ENCODE results near the gene RPS2.

RPS2 gene

DNA sequence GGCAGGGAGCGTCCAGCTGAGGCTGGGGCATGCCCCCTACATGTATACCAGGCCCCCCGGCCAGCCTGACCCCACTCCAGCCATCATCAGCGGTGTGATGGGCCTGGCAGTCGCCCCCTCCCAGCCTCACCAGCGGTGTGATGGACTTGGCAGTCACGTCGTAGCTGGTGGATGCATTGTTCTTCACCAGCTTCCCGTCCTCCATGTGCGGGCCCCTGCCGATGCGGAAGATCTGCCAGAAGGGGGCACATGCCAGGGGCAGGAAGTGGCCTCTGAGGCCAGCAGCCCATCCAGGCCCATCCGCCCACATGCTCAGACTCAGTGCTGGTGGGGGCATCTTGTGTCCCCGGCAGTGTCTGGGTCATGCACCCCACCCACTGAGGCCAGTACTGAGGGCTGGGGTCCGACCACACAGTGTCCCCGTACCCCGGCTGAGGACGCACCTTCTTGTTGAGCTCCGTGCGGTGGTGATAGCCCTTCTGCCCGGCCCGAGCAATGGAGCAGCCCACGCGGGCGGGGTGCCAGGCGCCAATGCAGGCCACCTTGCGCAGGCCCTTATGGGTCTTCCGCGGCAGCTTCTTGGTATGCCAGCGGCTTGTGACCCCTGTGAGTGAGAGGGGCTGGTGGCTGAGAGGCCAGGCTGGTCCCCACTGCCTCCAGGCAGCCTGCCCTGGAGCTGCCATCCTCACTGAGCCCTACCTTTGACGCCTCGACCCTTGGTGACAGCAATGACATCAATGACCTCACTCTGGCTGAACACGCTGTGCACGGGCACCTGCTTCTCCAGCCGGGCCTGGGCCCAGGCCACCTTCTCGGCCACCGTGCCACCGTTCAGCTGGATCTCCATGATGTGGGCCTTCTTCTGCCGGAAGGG lies 17.9 kb downstream of the RPS2 start:
- TF ChIP-seq, protein P1, sequence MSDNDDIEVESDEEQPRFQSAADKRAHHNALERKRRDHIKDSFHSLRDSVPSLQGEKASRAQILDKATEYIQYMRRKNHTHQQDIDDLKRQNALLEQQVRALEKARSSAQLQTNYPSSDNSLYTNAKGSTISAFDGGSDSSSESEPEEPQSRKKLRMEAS (IDR thresholded peaks at IDR 0.05; ENCODE audit: low read depth, low read length) = no peak
- TF ChIP-seq MYC (IDR thresholded peaks at IDR 0.05; ENCODE audit: low read depth, low read length) = no peak
- DNase-seq (ENCODE audit: low read depth) = no peak
- no peak overlapping the region for H3K4me3 ChIP-seq (ENCODE audit: low read depth, low read length)

DNA sequence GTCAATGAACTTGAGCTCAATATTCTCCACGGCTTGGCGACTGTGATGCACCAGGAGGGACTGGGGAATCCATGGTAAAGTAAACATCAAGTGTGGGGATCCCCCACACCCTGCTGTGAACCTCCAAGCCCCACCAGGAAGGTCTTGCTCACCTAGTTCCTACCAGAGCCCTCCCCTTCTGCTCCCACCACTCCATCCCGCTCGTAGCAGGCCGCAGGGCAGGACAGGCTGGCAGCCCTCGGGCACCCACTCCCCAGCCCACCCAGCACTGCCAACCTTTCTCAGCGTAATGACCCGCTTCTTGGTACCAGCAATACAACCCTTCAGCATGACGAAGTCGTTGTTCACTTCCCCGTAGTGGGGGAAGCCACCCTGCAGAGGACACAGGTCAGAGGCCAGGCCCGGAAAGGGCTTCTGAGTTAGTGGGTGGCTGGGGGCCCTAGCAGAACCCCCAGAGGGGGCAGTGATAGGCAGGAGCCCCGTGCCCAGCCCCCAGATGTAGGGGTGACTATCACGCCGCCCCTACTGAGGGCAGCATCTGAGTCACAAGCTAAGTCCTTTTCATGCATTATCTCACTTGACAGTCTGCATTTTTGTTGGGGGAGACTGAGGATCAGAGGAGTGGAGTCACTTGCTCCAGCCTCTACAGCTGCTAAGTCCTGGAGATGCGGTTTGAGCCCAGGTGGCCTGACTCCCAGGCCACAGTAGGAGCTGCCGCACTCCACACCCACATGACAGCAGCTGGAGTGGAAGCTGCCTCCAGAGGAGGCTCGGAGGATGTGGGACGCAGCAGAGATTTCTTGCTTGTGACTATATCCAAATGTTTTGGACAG lies 18.9 kb downstream of the RPS2 start:
- DNase-seq (ENCODE audit: low read depth) = no peak
- TF ChIP-seq, protein P1 (IDR thresholded peaks at IDR 0.05; ENCODE audit: low read depth, low read length) = no peak
- no peak for TF ChIP-seq MYC (IDR thresholded peaks at IDR 0.05; ENCODE audit: low read depth, low read length)
- TF ChIP-seq POLR2A (IDR thresholded peaks at IDR 0.05; ENCODE audit: extremely low read depth, insufficient read length) = no peak
- H3K4me3 ChIP-seq (ENCODE audit: low read depth, low read length) = no peak overlapping the region

DNA sequence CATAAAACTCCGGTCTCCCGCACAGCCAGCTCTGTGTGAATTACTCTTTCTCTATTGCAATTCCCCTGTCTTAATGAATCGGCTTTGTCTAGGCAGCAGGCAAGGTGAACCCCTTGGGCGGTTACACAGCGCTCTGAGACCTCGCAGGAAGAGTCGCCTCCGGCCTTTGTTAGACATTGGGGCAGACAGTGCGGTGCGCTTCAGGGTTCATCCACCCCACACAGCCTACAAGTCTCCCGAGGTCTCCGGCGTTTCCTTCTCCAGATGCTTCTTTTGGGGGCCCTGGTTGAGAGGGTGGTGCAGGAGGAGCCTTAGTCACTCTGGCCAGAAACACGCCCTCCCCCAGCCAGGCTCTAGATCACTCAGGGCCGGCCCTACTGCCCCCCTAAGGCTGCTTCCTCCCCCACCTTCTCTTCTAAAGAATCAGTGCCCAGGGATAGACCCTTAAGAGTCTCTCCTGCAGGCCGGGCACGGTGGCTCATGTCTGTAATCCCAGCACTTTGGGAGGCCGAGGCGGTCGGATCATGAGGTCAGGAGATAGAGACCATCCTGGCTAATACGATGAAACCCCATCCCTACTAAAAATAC lies 19.9 kb downstream of the RPS2 start:
- no peak for TF ChIP-seq POLR2A (IDR thresholded peaks at IDR 0.05; ENCODE audit: extremely low read depth, insufficient read length)
- TF ChIP-seq, protein P1 (IDR thresholded peaks at IDR 0.05; ENCODE audit: low read depth, low read length) = no peak
- DNase-seq (ENCODE audit: low read depth) = no peak
- H3K4me3 ChIP-seq (ENCODE audit: low read depth, low read length) = no peak overlapping the region

DNA sequence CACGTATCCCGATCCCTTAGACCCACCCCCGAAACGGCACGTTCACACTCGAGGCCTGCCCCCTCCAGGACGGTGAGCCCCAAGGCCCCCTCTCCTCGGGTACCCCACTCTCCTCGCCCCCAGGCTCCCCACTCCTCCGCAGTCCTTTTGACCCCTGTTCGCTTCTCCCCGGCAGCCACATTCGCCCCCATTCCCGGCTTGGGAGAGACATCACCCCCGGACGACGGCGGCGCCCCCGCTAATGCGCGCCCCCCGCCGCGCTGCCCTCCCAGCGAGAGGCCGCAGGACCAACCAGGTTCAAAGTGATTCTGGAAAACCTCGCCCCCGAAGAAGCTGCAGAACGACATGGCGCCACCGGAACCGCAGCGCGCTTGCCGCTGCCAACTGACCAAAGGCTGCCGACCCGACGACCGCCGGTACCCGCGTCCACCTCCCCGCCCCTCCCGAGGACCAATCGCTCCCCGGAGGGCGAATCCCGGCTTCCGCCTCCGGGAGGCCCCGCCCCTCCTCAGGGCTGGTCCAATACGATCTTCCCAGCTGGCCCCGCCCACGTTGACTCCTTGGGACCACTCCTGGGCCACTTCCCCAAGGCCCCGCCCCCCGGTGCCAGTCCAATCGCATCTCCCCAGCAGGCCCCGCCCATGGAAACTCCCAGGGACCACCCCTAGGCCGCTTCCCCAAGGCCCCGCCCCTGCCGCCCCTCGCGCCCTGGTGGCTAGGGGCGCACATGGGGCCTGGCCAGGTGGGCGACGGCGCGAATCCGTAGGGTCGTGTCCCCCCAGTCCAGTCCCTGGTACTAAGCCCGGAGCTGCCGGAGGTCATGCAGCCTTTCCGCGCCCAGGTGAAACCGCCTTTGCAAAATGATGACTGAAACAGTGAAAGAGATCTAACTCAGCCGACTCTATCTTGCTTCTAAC lies 21.6 kb downstream of the RPS2 start, which contains the start of gene MSRB1:
TSS of gene MSRB1 (minus strand) at position 390 of the 917 bp plus-strand sequence. CDS start at position 347, 43 bp downstream.
- peak within 1 kb of the TSS; percentile 82 for H3K4me3 ChIP-seq (ENCODE audit: low read depth, low read length)
- TF ChIP-seq MYC (IDR thresholded peaks at IDR 0.05; ENCODE audit: low read depth, low read length) = peak; percentile 75
- TF ChIP-seq, protein P1 (IDR thresholded peaks at IDR 0.05; ENCODE audit: low read depth, low read length) = peak; percentile 67
- TF ChIP-seq, protein P2, sequence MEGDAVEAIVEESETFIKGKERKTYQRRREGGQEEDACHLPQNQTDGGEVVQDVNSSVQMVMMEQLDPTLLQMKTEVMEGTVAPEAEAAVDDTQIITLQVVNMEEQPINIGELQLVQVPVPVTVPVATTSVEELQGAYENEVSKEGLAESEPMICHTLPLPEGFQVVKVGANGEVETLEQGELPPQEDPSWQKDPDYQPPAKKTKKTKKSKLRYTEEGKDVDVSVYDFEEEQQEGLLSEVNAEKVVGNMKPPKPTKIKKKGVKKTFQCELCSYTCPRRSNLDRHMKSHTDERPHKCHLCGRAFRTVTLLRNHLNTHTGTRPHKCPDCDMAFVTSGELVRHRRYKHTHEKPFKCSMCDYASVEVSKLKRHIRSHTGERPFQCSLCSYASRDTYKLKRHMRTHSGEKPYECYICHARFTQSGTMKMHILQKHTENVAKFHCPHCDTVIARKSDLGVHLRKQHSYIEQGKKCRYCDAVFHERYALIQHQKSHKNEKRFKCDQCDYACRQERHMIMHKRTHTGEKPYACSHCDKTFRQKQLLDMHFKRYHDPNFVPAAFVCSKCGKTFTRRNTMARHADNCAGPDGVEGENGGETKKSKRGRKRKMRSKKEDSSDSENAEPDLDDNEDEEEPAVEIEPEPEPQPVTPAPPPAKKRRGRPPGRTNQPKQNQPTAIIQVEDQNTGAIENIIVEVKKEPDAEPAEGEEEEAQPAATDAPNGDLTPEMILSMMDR (IDR thresholded peaks at IDR 0.05; ENCODE audit: low read depth, low read length) = no peak
- TF ChIP-seq POLR2A (IDR thresholded peaks at IDR 0.05; ENCODE audit: extremely low read depth, insufficient read length) = peak; percentile 86
- DNase-seq (ENCODE audit: low read depth) = peak; percentile 98

DNA sequence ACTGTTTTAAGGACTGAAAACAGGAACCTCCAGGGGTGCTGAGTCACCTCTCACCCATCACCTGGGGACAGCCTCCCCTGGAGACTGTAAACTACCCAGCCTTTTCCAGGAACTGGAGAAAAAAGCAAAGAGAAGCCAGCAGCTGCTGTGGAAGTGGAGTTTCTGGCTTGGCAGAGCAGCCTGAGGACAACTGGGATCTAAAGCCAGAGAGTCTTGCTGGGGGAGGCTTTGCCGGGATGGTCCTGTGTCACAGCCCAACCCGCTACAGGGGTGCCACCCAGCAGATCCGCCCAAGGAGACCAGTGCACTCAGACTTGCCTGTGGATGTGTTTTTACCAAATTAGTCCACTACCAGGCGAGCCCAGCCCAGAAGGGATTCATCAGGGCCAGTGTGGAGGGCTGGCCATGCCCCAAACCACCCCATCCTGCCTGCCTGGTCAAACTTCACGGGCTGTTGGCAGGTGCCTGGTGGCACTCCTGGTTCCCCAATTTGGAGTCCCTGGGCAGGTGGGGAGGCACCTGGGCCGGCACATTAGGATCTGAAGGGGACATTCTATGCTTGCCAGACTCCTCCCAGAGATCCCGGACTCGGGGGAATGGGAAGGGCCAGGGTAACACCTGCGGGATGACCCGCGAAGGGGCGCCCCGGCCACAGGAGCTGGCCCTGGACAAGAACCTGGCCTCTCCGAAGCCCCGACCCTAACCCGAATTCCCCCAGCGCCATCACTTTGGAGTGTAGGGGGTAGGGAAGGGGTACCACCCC lies 22.4 kb downstream of the RPS2 start:
- peak overlapping the region; percentile 82 for H3K4me3 ChIP-seq (ENCODE audit: low read depth, low read length)
- DNase-seq (ENCODE audit: low read depth) = peak; percentile 90

More for the DNA sequence above, 22.4 kb downstream of the RPS2 start:
- TF ChIP-seq POLR2A (IDR thresholded peaks at IDR 0.05; ENCODE audit: extremely low read depth, insufficient read length) (no peak), MYC (IDR thresholded peaks at IDR 0.05; ENCODE audit: low read depth, low read length) (no peak)
- TF ChIP-seq, protein P1 (IDR thresholded peaks at IDR 0.05; ENCODE audit: low read depth, low read length) = no peak
- TF ChIP-seq, protein P2 (IDR thresholded peaks at IDR 0.05; ENCODE audit: low read depth, low read length) = no peak
